ENCODE measurements around the gene IQGAP2.

The IQGAP2 gene

GRCh38 chr5:76544268-76544926 is 141.3 kb downstream of the IQGAP2 start:
- Histone ChIP-seq H3K27ac (ENCODE audit: extremely low read depth, low read depth, low read length) (no peak overlapping the region), H3K4me1 (ENCODE audit: control insufficient read depth, insufficient read depth, low read length) (peaks cover 6% of the 10 kb centered on the region; the same call in 1 of the 2 replicates), H3K36me3 (ENCODE audit: control insufficient read depth in 2 of 2, insufficient read depth in 1 of 2, low read length in 2 of 2) (no peaks in the 10 kb centered on the region), H3K4me3 (ENCODE audit: low read depth, low read length) (no peak overlapping the region), H3K9me3 (ENCODE audit: control insufficient read depth, insufficient read depth, low read depth, low read length) (no peaks in the 10 kb centered on the region)
- CTCF ChIA-PET = interaction anchor here (0.6 to 3.7 kb wide), 9 partner anchors 12 to 378 kb away, joined by 3 to 20 read pairs (median 4); partner anchors contain the start of gene IQGAP2
- peak; percentile 55; the same call in 1 of the 2 replicates for TF ChIP-seq CTCF (tag by site-specific recombination; IDR thresholded peaks at IDR 0.05)
- no peak for TF ChIP-seq ZNF571 (tag by site-specific recombination; IDR thresholded peaks at IDR 0.05)
- peak; percentile 77 for TF ChIP-seq ZNF654 (tag by site-specific recombination; IDR thresholded peaks at IDR 0.05; ENCODE audit: low read depth)
- POLR2A ChIA-PET = no interaction called here

GRCh38 chr5:76545184-76545583 is 142.1 kb downstream of the IQGAP2 start:
- no peaks in the 10 kb centered on the region for H3K9me3 ChIP-seq (ENCODE audit: control insufficient read depth, insufficient read depth, low read depth, low read length)
- H3K27ac ChIP-seq (ENCODE audit: extremely low read depth, low read depth, low read length) = no peak overlapping the region
- POLR2A ChIA-PET = no interaction called here
- H3K4me1 ChIP-seq (ENCODE audit: control insufficient read depth, insufficient read depth, low read length) = peaks cover 6% of the 10 kb centered on the region; the same call in 1 of the 2 replicates
- no peak overlapping the region for H3K4me3 ChIP-seq (ENCODE audit: low read depth, low read length)
- TF ChIP-seq ZNF830 (tag by site-specific recombination; IDR thresholded peaks at IDR 0.05; ENCODE audit: low read depth) = no peak
- CTCF ChIA-PET = interaction anchor here (3.7 kb wide), 1 partner anchor 142 kb away, joined by 20 read pairs; the partner anchor contains the start of gene IQGAP2
- no peaks in the 10 kb centered on the region for H3K36me3 ChIP-seq (ENCODE audit: control insufficient read depth in 2 of 2, insufficient read depth in 1 of 2, low read length in 2 of 2)

- no peaks in the 10 kb centered on the region for H3K9me3 ChIP-seq (ENCODE audit: control insufficient read depth, insufficient read depth, low read depth, low read length)
- peaks cover 6% of the 10 kb centered on the region; the same call in 1 of the 2 replicates for H3K4me1 ChIP-seq (ENCODE audit: control insufficient read depth, insufficient read depth, low read length)
- POLR2A ChIA-PET = no interaction called here
- TF ChIP-seq ZNF302 (tag by site-specific recombination; IDR thresholded peaks at IDR 0.05; ENCODE audit: low read depth) (no peak), ZFHX2 (tag by site-specific recombination; conservative IDR thresholded peaks at IDR 0.05) (peak; percentile 85), ZNF223 (tag by site-specific recombination; IDR thresholded peaks at IDR 0.05) (no peak), PRDM2 (tag by site-specific recombination; IDR thresholded peaks at IDR 0.05; ENCODE audit: borderline replicate concordance) (no peak), KLF1 (tag by site-specific recombination; IDR thresholded peaks at IDR 0.05) (no peak), ZNF521 (tag by site-specific recombination; IDR thresholded peaks at IDR 0.05) (no peak), ZNF148 (tag by site-specific recombination; IDR thresholded peaks at IDR 0.05; ENCODE audit: borderline replicate concordance) (no peak), ZNF488 (tag by site-specific recombination; IDR thresholded peaks at IDR 0.05) (no peak), EGR2 (tag by site-specific recombination; IDR thresholded peaks at IDR 0.05; ENCODE audit: low read depth) (peak; percentile 89)
- no peak overlapping the region for H3K27ac ChIP-seq (ENCODE audit: extremely low read depth, low read depth, low read length)
- CTCF ChIA-PET = interaction anchor here (0.6 to 1.9 kb wide), 4 partner anchors 47 to 368 kb away, joined by 3 to 5 read pairs (median 3); no protein-coding TSS in a partner anchor
- no peaks in the 10 kb centered on the region for H3K36me3 ChIP-seq (ENCODE audit: control insufficient read depth in 2 of 2, insufficient read depth in 1 of 2, low read length in 2 of 2)
- H3K4me3 ChIP-seq (ENCODE audit: low read depth, low read length) = no peak overlapping the region
Observed at GRCh38 chr5:76546497-76547102, 143.5 kb downstream of the IQGAP2 start.

All from HEK293 (cell line).